ENCODE results near the gene SEL1L2. TPM values are rescaled to one million over a fixed set of nuclear protein-coding genes. Genes with fewer than 3 reads are reported as not detected.

Gene SEL1L2
- total and polyA plus RNA-seq, 9 donors: 0.73 to 9.3 (median 3.8) TPM; not detected in 3

- H3K4me1 ChIP-seq (ENCODE audit: insufficient read depth): no peaks in the 10 kb centered on the region
- intact Hi-C loops (cut with DNase I): no loop called here
- no peaks in the 10 kb centered on the region for H3K27me3 ChIP-seq
- no peaks in the 10 kb centered on the region for H3K9me3 ChIP-seq
- no peak overlapping the region for H3K27ac ChIP-seq
- DNase-seq: no peak
- H3K36me3 ChIP-seq: no peaks in the 10 kb centered on the region
- 43 to 53% (median 52%) methylated on average over 4 of the region's 4 CpGs for WGBS, 3 donors
- TF ChIP-seq EP300 (IDR thresholded peaks at IDR 0.05) (no peak), CTCF (IDR thresholded peaks at IDR 0.05) (no peak), POLR2A (IDR thresholded peaks at IDR 0.05) (no peak)
- H3K4me3 ChIP-seq: no peak overlapping the region
Measured at GRCh38 chr20:13844296-13844695, 146.1 kb downstream of the SEL1L2 start.

GRCh38 chr20:13841206-13841605 lies 149.2 kb downstream of the SEL1L2 start:
- Histone ChIP-seq H3K4me1 (ENCODE audit: insufficient read depth) (no peaks in the 10 kb centered on the region), H3K9me3 (no peaks in the 10 kb centered on the region), H3K27me3 (no peaks in the 10 kb centered on the region), H3K27ac (no peak overlapping the region), H3K4me3 (no peak overlapping the region), H3K36me3 (no peaks in the 10 kb centered on the region)
- DNase-seq: no peak
- intact Hi-C loops (cut with DNase I): no loop called here
- WGBS, 3 donors: 77 to 81% (median 80%) methylated on average over 3 of the region's 3 CpGs
- TF ChIP-seq EP300 (IDR thresholded peaks at IDR 0.05): no peak
- no peak for TF ChIP-seq POLR2A (IDR thresholded peaks at IDR 0.05)
- no peak for TF ChIP-seq CTCF (IDR thresholded peaks at IDR 0.05)

GRCh38 chr20:13840093-13840465 lies 150.3 kb downstream of the SEL1L2 start:
- no peak for DNase-seq
- Histone ChIP-seq H3K4me3 (no peak overlapping the region), H3K27me3 (no peaks in the 10 kb centered on the region), H3K27ac (no peak overlapping the region), H3K36me3 (no peaks in the 10 kb centered on the region), H3K4me1 (ENCODE audit: insufficient read depth) (no peaks in the 10 kb centered on the region), H3K9me3 (no peaks in the 10 kb centered on the region)
- TF ChIP-seq POLR2A (IDR thresholded peaks at IDR 0.05) (no peak), EP300 (IDR thresholded peaks at IDR 0.05) (no peak), CTCF (IDR thresholded peaks at IDR 0.05) (no peak)
- intact Hi-C loops (cut with DNase I): no loop called here
- 92 to 96% (median 94%) methylated on average over 4 of the region's 4 CpGs for WGBS, 3 donors

GRCh38 chr20:13839421-13840092 lies 150.9 kb downstream of the SEL1L2 start:
- Histone ChIP-seq H3K36me3 (no peaks in the 10 kb centered on the region), H3K27ac (no peak overlapping the region), H3K4me1 (ENCODE audit: insufficient read depth) (no peaks in the 10 kb centered on the region), H3K4me3 (no peak overlapping the region), H3K27me3 (no peaks in the 10 kb centered on the region), H3K9me3 (no peaks in the 10 kb centered on the region)
- intact Hi-C loops (cut with DNase I): no loop called here
- WGBS, 3 donors: 53 to 77% (median 60%) methylated on average over 4 of the region's 4 CpGs
- TF ChIP-seq CTCF (IDR thresholded peaks at IDR 0.05): no peak
- no peak for TF ChIP-seq EP300 (IDR thresholded peaks at IDR 0.05)
- TF ChIP-seq POLR2A (IDR thresholded peaks at IDR 0.05): no peak
- no peak for DNase-seq

All from ovary (tissue), 9 donors.